ENCODE results near the gene LAX1.

DNA sequence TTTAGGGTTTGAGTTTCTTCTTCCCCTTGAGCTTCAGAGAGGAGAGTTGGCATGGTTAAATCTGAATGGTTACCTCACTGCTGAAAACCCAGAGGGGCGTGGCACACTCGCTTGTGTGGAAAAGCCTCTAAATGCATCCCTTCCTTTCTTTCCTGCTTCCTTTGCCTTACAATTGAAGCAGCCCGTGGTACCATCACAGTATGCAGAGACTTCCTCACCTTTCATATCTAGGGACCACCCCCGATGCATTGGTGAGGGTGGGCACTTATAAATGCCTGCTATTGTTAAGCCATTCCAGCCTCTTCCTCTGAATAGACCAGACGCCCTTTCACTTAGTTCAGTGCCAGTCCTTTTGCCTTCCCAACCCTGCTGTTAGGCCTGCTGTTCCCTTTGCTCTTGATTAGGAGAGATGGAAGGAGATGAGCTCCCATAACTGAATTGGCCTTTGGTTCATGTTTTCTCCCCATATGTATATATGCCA lies 21.9 kb upstream of the LAX1 start:
- TF ChIP-seq, protein P1, sequence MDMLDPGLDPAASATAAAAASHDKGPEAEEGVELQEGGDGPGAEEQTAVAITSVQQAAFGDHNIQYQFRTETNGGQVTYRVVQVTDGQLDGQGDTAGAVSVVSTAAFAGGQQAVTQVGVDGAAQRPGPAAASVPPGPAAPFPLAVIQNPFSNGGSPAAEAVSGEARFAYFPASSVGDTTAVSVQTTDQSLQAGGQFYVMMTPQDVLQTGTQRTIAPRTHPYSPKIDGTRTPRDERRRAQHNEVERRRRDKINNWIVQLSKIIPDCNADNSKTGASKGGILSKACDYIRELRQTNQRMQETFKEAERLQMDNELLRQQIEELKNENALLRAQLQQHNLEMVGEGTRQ (IDR thresholded peaks at IDR 0.05; ENCODE audit: borderline replicate concordance, low read depth, low read length), result no peak
- no peak for TF ChIP-seq FOXM1 (IDR thresholded peaks at IDR 0.05; ENCODE audit: low read depth, low read length)

Measured in GM12878 (cell line).